SH-SY5Y (cell line): ENCODE data around the gene ANGEL2.

Experiments
- GATA2 ChIP-seq: IDR thresholded peaks from 2 replicates; pipeline ENCODE4 v1.6.1; 2011; ENCODE audit warnings: mild to moderate bottlenecking, low read depth, low read length
- GATA3 ChIP-seq: IDR thresholded peaks from 2 replicates; pipeline ENCODE4 v1.6.1; 2011; ENCODE audit warnings: low read depth, mild to moderate bottlenecking, low read length, moderate library complexity

- no peak for TF ChIP-seq GATA3
- TF ChIP-seq GATA2, result no peak
Measured at GRCh38 chr1:212952641-212952976, 63.1 kb downstream of the ANGEL2 start.
